Nucleus accumbens (tissue), 56 donors: ENCODE data around the gene NT5DC4.

ENCODE experiments used
- DNase-seq, 56 donors: peaks; one replicate each; lab custom pipeline; 2025; lab: John Stamatoyannopoulos, UW

Gene NT5DC4

DNA sequence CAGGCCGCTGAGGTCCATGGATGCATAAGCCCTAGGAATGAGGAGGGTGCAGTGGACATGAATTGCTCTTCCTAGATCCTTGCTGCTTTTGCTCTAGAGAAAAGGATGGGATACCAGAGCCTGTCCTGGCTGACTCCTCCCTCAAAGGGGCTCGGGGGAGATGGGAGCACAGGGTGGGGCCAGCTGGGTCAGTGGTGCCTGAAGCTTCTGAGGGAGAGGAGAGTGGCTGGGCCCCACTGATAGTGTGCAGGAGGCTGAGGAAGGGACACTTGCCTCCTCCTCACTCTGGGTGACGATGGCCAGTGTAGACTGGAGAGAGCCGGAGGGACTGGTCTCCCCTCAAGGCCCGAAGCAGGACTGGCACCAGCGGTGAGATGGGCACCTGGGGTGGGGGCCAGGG lies at the start of gene NT5DC4:
TSS of gene NT5DC4 (plus strand) at position 236 of the 400 bp plus-strand sequence. CDS start at position 296, 60 bp downstream.
- DNase-seq: no peak

DNA sequence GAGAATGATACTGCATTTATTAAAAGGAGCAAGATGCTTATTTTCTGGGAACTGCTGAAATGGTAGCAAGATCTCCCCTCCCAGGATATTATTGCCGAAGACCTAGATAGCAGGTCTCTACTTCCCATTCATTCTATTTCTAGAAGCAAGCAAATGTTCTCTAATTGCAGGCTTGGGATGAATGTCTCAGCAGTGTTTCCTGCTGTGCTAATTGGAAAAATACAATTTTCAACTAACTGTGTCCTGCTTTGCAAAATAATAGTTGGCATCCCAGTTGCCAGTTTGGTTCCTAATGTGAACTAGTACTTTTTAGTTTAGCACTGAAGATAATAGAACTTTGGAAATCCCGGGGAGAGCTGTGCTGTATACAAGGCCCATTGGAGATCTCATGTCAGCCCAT lies 49.0 kb upstream of the NT5DC4 start:
- no peak for DNase-seq

DNA sequence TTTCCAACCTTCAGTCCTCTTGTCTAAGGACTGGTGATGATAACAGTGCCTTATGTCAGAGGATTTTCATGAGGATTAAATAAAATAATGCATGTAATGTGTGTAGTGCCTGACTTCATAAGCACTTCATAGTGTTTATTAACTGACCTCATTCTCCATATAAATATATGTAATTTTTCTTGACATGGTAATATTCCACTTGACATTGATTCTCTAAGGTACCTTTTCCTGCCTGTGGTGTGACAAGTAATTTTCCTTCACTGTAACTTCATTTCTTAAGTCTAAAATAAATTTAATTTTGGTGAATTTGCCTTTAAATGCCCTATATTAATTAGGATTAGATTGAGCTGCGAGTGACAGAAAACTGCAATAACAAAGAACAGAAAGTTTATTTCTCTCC lies 47.8 kb upstream of the NT5DC4 start:
- no peak for DNase-seq

DNA sequence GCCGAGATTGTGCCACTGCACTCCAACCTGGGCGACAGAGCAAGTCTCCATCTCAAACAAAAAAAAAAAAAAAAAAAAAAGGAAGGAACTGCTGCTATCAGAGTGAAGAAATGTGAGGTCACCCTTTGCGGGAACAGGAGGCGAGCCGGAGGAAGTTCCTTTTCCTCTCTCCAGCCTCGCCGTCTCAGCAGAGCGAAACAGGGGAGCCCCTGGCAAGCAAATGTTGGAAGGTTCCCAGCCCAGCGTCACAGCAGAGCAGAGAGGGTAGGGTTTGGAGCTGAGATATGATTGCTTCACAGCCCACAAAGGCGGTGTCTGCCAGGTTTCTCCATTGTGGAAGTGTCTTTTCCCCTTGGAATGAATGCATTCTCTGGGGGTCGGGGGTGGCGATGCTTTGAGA lies 46.6 kb upstream of the NT5DC4 start:
- DNase-seq: peak in 14 of 56 donors; percentile 2 to 46 (median 6)

DNA sequence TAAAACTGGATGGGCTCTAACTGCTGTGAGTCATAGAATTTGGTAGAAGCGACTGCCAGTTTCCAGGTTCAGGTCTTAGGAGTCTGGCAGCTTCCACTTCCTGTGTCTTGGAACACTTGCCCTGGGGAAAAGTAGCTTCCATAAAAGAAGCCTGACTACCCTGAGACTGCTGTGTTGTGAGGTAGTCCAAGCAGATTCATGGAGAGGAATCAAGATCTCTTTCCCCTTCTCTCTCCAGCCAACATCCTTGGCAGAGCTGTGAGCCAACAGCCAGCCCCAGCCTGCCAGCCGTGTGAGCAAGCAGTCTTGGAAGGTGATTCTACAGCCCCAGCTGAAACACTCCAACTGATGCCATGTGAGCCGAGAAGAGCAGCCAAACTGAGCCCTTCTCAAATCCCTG lies 41.3 kb upstream of the NT5DC4 start:
- peak in 33 of 56 donors; percentile 3 to 66 (median 20) for DNase-seq

DNA sequence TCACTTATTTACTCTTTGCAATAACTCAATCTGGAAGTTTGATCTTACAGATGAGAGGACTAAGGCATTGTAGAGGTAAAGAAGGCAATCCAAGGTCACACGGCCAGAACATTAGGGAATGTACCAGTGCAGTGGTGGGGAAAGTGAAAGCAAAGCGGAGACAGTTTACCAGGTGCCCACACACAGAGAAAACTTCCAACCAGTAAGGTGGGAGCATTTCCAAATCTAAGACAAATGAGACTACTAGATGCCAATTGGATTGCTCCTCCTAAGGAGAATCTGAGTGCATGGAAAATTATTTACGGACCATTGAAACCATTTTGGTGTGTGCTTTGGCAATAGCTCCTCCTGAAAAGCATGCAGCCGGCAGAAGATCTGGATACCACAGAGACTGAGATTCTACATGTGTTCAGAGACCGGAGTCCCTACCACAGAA lies 40.1 kb upstream of the NT5DC4 start:
- no peak for DNase-seq

DNA sequence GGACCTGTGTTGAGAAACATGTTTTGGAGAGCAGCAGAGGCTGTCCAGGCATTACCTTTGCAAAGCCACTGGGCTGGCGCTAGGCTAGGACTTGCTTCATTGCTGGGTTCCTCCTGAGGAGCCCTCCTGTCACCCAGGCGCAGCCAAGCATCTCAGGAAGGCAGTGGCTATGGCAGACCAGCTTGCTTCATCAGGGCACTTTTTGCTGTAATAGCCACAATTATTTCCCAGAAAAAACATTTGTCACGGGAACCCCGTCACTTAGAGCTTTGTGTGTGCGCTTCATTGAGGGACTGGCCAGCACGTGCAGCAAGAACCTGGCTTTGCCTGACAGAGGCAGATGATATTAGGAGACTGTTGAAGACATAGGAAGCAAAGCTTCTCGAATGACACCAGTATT lies 38.7 kb upstream of the NT5DC4 start:
- no peak for DNase-seq

DNA sequence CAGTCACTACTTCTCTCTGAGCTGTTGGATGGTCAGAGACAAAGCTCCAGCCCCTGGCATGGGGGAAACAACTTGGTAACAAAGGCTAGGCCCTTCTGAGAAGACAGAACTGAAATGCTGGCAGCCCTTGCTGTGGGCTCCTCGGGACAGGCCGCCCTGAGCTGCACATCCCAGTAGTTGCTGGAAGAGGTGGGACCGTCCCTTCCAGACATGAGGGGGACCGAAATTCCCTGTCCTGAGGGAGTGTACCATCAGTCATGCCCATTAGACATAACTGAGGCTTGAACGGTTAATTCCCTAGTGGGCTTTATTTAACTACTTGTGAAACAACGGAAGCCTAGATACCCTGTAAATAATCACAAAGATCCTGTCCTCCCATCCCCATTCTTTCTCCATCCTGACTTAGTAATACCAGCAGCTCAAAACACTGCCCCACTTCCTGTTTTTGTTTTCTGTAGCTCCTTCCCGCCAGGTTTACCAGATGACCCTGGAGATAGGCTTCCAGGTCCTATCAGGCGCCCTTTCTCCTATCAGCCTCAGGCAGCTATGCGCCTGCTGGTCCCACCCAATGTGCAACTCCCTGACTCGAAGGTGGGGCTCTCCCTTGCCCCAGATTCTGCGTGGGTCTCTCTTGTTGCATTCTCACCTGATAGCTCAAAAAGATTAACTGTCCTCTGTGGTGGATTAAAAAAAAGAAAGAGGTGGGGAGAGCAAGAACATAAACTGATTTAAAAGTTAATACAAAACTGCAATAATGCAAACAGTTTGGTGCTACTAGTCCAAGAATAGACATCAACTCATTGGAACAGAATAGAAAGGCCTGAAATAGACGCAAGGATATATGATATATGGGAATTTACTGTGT lies 37.0 kb upstream of the NT5DC4 start:
- no peak for DNase-seq

DNA sequence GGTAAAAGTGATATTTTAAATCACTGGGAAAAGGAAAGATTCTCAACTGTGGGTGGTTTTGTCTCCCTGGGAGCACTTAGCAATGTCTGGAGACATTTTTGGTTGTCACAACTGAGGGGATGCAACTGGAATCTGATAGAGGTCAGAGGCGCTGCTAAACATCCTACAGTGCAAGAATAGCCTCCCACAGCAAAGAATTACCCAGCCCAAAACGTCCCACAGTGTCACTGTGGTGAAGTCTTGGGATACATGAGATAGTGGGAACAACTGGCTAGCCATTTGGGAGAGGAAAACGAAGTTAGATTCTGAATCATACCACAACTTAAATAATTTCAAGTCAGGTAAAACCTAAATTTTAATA lies 36.4 kb upstream of the NT5DC4 start:
- no peak for DNase-seq

DNA sequence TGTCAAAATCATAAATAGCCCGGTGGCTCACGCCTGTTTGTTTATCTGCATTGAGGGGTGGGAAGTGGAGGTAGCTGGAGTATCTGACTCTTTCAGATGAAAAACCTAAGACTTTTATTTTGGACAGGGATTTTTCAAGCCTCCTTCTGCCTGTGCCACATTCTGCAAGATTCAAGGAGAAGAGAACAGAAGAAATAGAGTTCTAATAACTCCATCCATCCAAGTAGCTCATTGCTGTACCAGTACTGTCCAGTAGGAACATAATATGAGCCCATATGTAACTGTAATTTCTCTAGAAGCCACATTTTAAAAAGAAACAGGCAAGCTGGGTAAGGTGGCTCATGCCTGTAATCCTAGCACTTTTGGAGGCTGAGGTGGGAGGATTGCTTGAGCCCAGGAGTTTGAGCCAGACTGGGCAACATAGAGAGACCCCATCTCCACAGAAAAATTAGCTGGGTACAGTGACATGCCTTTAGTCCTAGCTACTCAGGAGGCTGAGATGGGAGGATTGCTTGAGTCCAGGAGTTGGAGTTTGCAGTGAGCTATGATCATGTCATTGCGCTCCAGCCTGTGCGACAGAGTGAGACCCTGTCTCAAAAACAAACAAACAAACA lies 35.4 kb upstream of the NT5DC4 start:
- DNase-seq: no peak

DNA sequence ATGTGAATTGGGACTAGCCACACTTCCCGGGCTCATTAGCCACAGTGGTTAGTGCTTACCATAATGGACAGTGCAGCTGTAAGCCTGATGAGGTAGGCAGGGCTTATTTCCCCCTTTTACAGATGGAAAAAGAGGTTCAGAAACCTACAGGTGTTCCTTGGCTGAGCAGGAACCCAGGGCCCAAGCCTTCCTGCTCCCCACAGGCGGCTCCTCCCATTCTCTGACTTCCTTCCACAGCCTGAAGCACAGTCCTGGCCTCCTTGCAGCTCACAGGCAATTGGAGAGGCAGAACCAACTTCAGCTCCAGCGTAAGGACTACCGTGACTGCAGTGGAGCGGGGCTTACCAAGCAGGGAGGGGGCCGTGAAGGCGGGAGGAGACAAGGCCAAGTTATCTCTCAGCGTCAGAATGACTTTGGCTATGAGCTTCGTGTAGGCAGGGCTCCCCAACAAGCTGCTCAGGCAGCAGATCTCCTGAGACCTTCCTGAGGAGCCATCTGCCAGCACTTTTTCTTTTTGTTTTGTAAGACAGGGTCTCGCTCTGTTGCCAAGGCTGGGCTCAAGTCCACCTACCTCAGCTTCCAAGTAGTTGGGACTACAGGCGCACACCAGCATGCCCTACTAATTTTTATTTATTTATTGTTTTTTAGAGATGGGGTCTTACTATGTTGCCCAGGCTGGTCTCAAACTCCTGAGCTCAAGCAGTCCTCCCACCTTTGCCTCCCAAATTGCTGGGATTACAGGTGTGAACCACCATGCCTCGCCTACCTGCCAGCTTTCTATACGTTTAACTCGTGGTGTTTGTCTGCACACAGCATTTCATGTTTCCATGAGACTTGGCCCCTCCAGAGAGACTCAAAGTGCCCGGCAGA lies 34.2 kb upstream of the NT5DC4 start:
- DNase-seq: no peak

DNA sequence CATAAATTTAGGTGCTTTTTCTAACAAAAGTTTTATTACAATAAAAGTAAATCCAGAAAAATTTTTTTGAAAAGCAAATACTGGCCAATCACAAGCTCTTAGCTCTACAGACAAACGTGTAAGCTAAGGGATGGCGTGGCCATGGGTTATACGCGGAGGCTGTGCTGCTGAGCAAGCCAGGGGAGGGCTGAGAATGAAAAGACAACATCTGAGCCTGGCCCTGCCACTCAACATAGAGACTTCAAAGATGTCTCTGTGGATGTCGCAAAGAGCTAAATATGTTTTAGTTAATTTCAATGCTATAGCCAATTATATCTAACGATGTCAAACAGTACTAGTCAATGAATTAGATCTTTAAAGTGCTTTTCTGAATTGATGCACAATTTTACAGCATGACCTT lies 33.3 kb upstream of the NT5DC4 start:
- DNase-seq: no peak

DNA sequence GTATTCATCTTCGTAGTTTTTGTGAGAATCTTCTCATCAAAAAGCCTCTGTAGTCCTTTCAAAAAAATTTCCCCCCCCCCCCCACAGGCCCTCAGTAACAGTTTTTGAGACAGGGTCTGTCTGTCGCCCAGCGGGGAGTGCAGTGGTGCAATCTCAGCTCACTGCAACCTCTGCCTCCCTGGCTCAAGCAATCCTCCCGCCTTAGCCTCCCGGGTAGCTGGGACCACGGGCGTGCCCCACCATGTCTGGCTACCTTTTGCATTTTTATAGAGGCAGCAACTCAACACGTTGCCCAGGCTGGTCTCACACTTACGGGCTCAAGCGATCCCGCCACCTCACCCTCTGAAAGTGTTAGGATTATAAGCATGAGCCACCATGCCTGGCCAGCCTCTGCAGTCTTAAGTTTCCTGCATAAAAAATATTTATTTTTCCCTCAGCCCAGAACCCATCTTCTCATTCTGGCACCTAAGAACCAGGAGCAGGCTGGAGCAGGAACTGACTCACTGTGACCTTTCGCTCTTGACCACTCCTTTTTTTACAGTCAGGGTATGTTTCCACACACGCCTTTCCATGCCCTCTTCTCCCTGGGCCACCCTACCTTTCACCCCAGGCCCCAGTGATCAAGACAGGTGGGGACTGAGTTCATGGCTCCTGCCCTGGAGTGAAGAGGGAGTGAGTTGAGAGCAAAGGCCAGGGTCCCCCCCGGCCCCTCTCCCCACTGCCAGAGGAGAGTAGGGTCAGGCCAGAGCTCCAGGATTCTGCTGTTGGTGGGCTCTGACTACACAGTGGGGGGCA lies 32.5 kb upstream of the NT5DC4 start:
- no peak for DNase-seq

DNA sequence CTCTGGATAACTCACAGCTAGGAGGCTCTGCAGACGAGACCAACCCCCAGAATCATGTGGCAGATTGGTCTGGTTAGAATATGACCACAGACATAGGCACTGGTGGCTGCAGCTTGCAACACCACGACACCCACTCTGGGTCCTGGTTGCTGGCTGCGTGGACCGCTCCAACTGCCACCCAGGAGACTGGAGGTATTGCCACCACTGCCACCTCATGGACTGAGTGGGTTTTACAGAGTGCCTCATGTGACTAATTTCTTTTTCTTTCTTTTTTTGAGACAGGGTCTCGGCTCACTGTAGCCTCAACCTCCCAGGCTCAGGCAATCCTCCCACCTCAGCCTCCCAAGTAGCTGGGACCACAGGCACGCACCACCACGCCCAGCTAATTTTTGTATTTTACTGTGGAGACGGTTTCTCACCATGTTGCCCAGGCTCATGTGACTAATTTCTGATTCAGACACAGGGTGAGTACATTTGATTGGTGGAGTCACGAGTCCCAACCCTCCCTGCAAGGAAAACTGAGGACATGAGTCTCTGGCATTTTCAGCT lies 29.9 kb upstream of the NT5DC4 start:
- peak in 35 of 56 donors; percentile 6 to 59 (median 25) for DNase-seq

DNA sequence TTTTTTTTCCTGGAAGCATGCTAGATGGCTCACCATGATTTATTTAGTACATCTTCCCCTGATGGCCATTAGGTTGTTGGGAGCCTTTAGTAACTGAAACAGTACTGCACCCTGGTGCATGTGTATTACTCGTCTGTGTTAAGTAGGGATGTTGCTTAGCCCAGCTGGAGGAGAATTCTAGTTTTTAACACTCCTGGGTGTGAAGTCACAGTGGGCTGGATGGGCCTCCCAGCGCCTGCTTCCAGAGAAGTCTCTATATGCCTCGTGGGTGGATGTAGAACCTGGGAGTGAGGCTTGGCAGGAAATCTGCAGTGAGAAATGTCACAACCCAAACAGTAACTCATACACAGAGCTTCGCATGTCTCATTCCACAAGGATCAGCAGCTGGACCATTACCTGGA lies 28.9 kb upstream of the NT5DC4 start:
- DNase-seq: no peak

DNA sequence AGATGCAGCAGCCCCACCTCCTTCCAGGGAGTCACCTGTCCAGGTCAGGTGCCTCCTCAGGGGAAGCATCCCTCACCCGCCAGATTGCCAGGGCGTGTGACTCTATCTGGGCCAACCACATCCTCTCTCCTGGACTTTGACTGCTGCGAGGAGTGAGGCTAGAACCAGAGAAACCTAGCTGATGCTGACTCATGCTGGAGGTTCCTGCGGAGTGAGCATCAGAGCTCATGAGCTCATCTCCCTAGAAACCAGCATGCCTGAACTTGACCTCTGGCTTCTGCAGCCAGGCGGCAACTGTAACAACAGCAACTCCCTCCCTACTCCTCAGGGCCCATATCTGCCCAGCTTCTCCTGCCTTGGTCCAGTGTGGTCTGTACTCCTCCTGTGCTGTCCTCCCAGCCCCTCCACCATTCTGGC lies 28.3 kb upstream of the NT5DC4 start:
- DNase-seq: peak in 1 of 56 donors; percentile 9

DNA sequence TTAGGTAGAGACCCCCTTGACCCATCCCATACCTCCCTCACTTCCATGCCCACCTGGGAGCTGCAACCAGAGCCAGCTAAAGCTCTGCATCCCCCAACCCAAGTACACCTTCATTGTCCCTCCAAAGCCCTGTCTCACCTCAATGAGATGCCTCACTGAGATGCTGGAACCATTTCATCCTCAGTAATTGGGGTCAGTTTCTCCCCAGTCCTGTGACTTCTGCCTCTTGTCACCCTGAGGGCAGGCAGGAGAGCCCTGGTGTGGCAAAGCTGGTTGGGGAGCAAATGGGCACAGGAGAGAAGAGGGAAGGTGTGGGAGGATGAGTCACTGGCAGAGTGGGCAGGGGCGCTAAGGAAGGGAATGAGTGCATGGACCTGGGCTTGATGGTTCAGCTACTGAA lies 27.9 kb upstream of the NT5DC4 start:
- peak in 1 of 56 donors; percentile 10 for DNase-seq

DNA sequence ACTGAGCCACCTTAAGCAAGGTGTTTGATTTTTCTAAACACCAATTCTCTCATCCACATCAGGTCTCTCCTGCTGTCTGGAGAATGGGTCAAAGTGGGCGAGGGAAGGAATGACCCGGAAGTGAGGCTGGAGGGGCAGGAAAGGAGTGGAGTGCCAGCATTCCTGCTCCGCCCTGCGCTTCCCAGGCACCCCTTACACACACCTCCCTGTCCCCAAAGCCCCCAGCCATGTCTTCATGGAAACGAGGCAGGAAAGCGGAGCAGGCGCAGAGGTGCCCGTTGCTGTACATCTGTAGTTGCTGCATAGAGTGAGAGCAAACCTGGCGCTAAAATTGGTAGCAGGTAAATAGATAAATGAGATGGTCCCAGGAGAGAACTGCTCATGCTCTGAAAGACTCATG lies 27.2 kb upstream of the NT5DC4 start:
- DNase-seq: no peak

DNA sequence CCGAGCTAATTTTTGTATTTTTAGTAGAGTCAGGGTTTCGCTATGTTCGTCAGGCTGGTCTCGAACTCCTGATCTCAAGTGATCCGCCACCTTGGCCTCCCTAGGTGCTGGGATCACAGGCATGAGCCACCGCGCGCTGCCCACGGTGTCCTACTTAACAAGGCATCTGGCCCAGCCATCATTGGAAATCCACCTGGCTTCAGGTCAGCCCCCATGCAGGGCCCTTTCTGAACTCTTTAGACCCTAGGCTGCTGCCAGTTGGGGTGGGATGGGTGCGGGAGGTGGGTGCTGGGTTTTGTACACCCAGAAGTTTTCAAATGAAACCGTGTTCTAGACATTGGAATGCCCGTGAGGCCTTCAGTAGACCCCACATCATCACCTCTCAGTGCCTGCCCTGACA lies 26.6 kb upstream of the NT5DC4 start:
- no peak for DNase-seq
